ENCODE data around the gene STX11.

STX11 gene

GRCh38 chr6:144160431-144161005 is 10.2 kb downstream of the STX11 start:
- Histone ChIP-seq H3K27ac (ENCODE audit: low read depth, low read length) (no peak overlapping the region), H3K4me2 (ENCODE audit: low read length) (no peak overlapping the region), H4K20me1 (ENCODE audit: control insufficient read depth, insufficient read depth, low read depth, low read length) (no peaks in the 10 kb centered on the region), H3F3A (ENCODE audit: control insufficient read depth, insufficient read depth) (no peaks in the 10 kb centered on the region), H3K9me2 (replicated peaks; ENCODE audit: control insufficient read depth, low read length) (no peaks in the 10 kb centered on the region), H3K36me3 (ENCODE audit: control insufficient read depth, low read length) (no peaks in the 10 kb centered on the region), H3K4me3 (ENCODE audit: low read length) (no peak overlapping the region), H3K27me3 (ENCODE audit: control insufficient read depth, low read length) (peaks cover 2% of the 10 kb centered on the region), H3K79me2 (ENCODE audit: control insufficient read depth, low read length) (no peaks in the 10 kb centered on the region), H3K9me3 (ENCODE audit: control insufficient read depth, insufficient read depth, low read length) (no peaks in the 10 kb centered on the region), H3K4me1 (ENCODE audit: control insufficient read depth, low read length) (no peaks in the 10 kb centered on the region)
- TF ChIP-seq CTCF (IDR thresholded peaks at IDR 0.05; ENCODE audit: low read depth, low read length, poor library complexity, severe bottlenecking), result no peak
- no peak for TF ChIP-seq EZH2phosphoT487 (IDR thresholded peaks at IDR 0.05; ENCODE audit: borderline replicate concordance, low read length)

- H3K4me3 ChIP-seq (ENCODE audit: low read length), result no peak overlapping the region
- TF ChIP-seq CTCF (IDR thresholded peaks at IDR 0.05; ENCODE audit: low read depth, low read length, poor library complexity, severe bottlenecking), result no peak
- no peak for TF ChIP-seq EZH2phosphoT487 (IDR thresholded peaks at IDR 0.05; ENCODE audit: borderline replicate concordance, low read length)
- H3K36me3 ChIP-seq (ENCODE audit: control insufficient read depth, low read length), result no peaks in the 10 kb centered on the region
- H3K4me1 ChIP-seq (ENCODE audit: control insufficient read depth, low read length), result no peaks in the 10 kb centered on the region
- H3K27ac ChIP-seq (ENCODE audit: low read depth, low read length), result no peak overlapping the region
- H3K79me2 ChIP-seq (ENCODE audit: control insufficient read depth, low read length), result no peaks in the 10 kb centered on the region
- H3K4me2 ChIP-seq (ENCODE audit: low read length), result no peak overlapping the region
- no peaks in the 10 kb centered on the region for H3K27me3 ChIP-seq (ENCODE audit: control insufficient read depth, low read length)
- no peaks in the 10 kb centered on the region for H3F3A ChIP-seq (ENCODE audit: control insufficient read depth, insufficient read depth)
- no peaks in the 10 kb centered on the region for H4K20me1 ChIP-seq (ENCODE audit: control insufficient read depth, insufficient read depth, low read depth, low read length)
- no peaks in the 10 kb centered on the region for H3K9me3 ChIP-seq (ENCODE audit: control insufficient read depth, insufficient read depth, low read length)
- H3K9me2 ChIP-seq (replicated peaks; ENCODE audit: control insufficient read depth, low read length), result no peaks in the 10 kb centered on the region
Measured at GRCh38 chr6:144161975-144162374, 11.7 kb downstream of the STX11 start.

GRCh38 chr6:144162977-144163376 is 12.7 kb downstream of the STX11 start:
- Histone ChIP-seq H3K27ac (ENCODE audit: low read depth, low read length) (no peak overlapping the region), H3K9me2 (replicated peaks; ENCODE audit: control insufficient read depth, low read length) (no peaks in the 10 kb centered on the region), H4K20me1 (ENCODE audit: control insufficient read depth, insufficient read depth, low read depth, low read length) (no peaks in the 10 kb centered on the region), H3K4me1 (ENCODE audit: control insufficient read depth, low read length) (no peaks in the 10 kb centered on the region), H3K27me3 (ENCODE audit: control insufficient read depth, low read length) (no peaks in the 10 kb centered on the region), H3K4me3 (ENCODE audit: low read length) (no peak overlapping the region), H3K79me2 (ENCODE audit: control insufficient read depth, low read length) (no peaks in the 10 kb centered on the region), H3K9me3 (ENCODE audit: control insufficient read depth, insufficient read depth, low read length) (no peaks in the 10 kb centered on the region), H3K36me3 (ENCODE audit: control insufficient read depth, low read length) (no peaks in the 10 kb centered on the region), H3F3A (ENCODE audit: control insufficient read depth, insufficient read depth) (no peaks in the 10 kb centered on the region), H3K4me2 (ENCODE audit: low read length) (no peak overlapping the region)
- no peak for TF ChIP-seq EZH2phosphoT487 (IDR thresholded peaks at IDR 0.05; ENCODE audit: borderline replicate concordance, low read length)
- no peak for TF ChIP-seq CTCF (IDR thresholded peaks at IDR 0.05; ENCODE audit: low read depth, low read length, poor library complexity, severe bottlenecking)
